ENCODE results near the gene ASNS.

ASNS gene

DNA sequence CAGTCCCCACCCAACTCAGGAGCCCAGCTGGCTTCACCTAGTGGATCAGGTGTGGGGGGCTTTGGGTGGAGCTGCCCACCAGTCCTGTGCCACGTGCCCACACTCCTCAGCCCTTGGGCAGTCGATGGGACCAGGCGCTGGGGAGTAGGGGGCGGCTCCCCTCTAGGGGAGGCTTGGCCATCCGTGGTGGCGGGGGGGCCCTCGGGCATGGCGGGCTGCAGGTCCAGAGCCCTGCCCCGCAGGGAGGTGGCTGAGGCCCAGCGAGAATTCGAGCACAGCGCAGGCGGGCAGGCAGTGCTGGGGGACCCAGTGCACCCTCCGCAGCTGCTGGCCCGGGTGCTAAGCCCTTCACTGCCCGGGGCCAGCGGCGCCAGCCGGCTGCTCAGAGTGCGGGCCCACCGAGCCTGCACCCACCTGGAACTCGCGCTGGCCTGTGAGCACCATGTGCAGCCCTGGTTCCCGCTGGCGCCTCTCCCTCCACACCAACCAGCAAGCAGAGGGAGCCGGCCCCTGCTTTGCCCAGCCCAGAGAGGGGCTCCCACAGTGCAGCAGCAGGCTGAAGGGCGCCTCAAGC, 29.3 kb downstream of the ASNS start:
- no peak for DNase-seq (ENCODE audit: low read depth in 3 of 3)

GRCh38 chr7:97842006-97842405, 30.2 kb downstream of the ASNS start:
- DNase-seq (ENCODE audit: low read depth in 3 of 3): no peak

GRCh38 chr7:97835296-97836138, 36.7 kb downstream of the ASNS start:
- peak; percentile 21 to 47 (median 32) for DNase-seq (ENCODE audit: low read depth in 3 of 3)

GRCh38 chr7:97819161-97819560, 53.0 kb downstream of the ASNS start:
- DNase-seq (ENCODE audit: low read depth in 3 of 3): no peak

- DNase-seq (ENCODE audit: low read depth in 3 of 3): no peak
Observed at GRCh38 chr7:97818066-97818663, 54.0 kb downstream of the ASNS start.
